ENCODE measurements around the gene TTC9B.

DNA sequence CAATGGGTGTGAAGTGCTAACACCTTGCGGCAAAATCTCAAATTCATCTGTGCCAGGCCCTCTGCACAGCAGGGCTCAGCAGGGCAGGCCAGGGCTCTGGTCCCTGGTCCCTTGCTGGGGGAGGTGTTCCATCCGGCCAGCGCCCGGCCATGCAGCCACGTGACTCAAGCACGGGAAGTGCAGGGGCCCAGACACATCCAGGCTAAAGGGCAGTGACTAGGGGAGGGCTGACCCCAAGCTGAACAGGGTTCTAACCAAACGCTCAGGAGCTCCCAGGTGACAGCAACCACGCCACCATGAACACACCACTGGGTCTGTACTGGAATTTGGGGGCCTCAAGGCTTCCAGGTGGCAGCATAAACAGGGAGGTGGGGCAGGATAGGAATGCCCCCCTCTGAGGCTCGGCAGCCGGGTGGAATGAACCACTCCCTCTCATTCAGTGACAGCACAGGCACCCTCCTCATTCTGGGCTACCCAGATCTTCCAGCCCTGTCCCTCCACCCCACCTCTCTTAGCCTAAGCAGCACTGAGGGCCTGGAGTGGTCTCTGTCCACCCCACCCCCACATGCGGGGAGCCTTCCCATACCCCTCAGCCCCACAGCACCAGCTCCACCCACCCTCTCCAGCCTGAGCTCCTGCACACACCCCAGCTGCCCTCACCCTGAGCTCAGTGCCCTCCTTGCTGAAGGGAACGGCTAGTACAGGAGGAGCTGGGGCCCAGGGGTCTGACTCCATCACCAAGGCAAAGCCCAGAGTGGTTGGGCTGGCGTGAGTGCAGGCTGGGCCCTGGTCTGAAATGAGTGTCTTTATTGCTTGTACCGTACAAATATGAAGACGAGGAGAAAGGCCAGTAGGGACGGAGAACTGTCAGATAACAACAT is 13.6 kb upstream of the TTC9B start:
- TF ChIP-seq POLR2A (IDR thresholded peaks at IDR 0.05) (no peak), EP300 (IDR thresholded peaks at IDR 0.05) (no peak)
- TF ChIP-seq, protein P1, sequence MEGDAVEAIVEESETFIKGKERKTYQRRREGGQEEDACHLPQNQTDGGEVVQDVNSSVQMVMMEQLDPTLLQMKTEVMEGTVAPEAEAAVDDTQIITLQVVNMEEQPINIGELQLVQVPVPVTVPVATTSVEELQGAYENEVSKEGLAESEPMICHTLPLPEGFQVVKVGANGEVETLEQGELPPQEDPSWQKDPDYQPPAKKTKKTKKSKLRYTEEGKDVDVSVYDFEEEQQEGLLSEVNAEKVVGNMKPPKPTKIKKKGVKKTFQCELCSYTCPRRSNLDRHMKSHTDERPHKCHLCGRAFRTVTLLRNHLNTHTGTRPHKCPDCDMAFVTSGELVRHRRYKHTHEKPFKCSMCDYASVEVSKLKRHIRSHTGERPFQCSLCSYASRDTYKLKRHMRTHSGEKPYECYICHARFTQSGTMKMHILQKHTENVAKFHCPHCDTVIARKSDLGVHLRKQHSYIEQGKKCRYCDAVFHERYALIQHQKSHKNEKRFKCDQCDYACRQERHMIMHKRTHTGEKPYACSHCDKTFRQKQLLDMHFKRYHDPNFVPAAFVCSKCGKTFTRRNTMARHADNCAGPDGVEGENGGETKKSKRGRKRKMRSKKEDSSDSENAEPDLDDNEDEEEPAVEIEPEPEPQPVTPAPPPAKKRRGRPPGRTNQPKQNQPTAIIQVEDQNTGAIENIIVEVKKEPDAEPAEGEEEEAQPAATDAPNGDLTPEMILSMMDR (IDR thresholded peaks at IDR 0.05), result no peak

All from stomach (tissue), 4 donors.